Measurements from ENCODE around the gene RAET1L.
"Not testable (repeated sequence)": the region's sequence is repeated elsewhere in the genome, so short reads cannot be mapped to it uniquely, and the experiment has no call there.

RAET1L gene

GRCh38 chr6:149991472-149991795 lies 33.9 kb downstream of the RAET1L start:
- not testable (repeated sequence) for DNase-seq (ENCODE audit: low spot score)

- no peak for DNase-seq (ENCODE audit: low spot score)
Observed at GRCh38 chr6:149990661-149991471, 34.5 kb downstream of the RAET1L start.

GRCh38 chr6:149990212-149990660 lies 35.1 kb downstream of the RAET1L start:
- DNase-seq (ENCODE audit: low spot score), result no peak

- DNase-seq (ENCODE audit: low spot score), result no peak
Observed at GRCh38 chr6:149988550-149989346, 36.6 kb downstream of the RAET1L start.

- DNase-seq (ENCODE audit: low spot score), result no peak
Observed at GRCh38 chr6:149987602-149988107, 37.7 kb downstream of the RAET1L start.

GRCh38 chr6:149985481-149985937 lies 39.8 kb downstream of the RAET1L start:
- DNase-seq (ENCODE audit: low spot score), result peak; percentile 30

GRCh38 chr6:149984773-149985172 lies 40.6 kb downstream of the RAET1L start:
- no peak for DNase-seq (ENCODE audit: low spot score)

- DNase-seq (ENCODE audit: low spot score), result no peak
Observed at GRCh38 chr6:149983145-149983544, 42.2 kb downstream of the RAET1L start.

GRCh38 chr6:149979293-149979692 lies 46.0 kb downstream of the RAET1L start:
- DNase-seq (ENCODE audit: low spot score), result no peak

- no peak for DNase-seq (ENCODE audit: low spot score)
Observed at GRCh38 chr6:149978610-149979009, 46.7 kb downstream of the RAET1L start.

- no peak for DNase-seq (ENCODE audit: low spot score)
Observed at GRCh38 chr6:149977221-149977620, 48.1 kb downstream of the RAET1L start.

- DNase-seq (ENCODE audit: low spot score), result no peak
Observed at GRCh38 chr6:149975400-149975799, 49.9 kb downstream of the RAET1L start.

GRCh38 chr6:149974825-149975224 lies 50.5 kb downstream of the RAET1L start:
- no peak for DNase-seq (ENCODE audit: low spot score)

- not testable (repeated sequence) for DNase-seq (ENCODE audit: low spot score)
Observed at GRCh38 chr6:149974394-149974793, 50.9 kb downstream of the RAET1L start.

GRCh38 chr6:149969635-149970034 lies 55.7 kb downstream of the RAET1L start:
- DNase-seq (ENCODE audit: low spot score), result no peak

- not testable (repeated sequence) for DNase-seq (ENCODE audit: low spot score)
Observed at GRCh38 chr6:149968909-149969308, 56.4 kb downstream of the RAET1L start.
